ENCODE measurements around the gene ERBB3. TPM values are rescaled to one million over a fixed set of nuclear protein-coding genes. Genes with fewer than 3 reads are reported as not detected.

ERBB3 gene
- total RNA-seq, 1 experiment from 2014 or later: 64.3 TPM

- TF ChIP-seq STAT6 (CRISPR knock-in tag; conservative IDR thresholded peaks at IDR 0.05; ENCODE audit: low read depth): no peak
- TF ChIP-seq SMAD3 (CRISPR knock-in tag; IDR thresholded peaks at IDR 0.05; ENCODE audit: borderline replicate concordance): no peak
- no peak for TF ChIP-seq ZMAT4 (CRISPR knock-in tag; IDR thresholded peaks at IDR 0.05)
- TF ChIP-seq E2F4 (CRISPR knock-in tag; IDR thresholded peaks at IDR 0.05; ENCODE audit: borderline replicate concordance, low read depth): no peak
- no peak for TF ChIP-seq USF2 (CRISPR knock-in tag; IDR thresholded peaks at IDR 0.05)
- no peak for TF ChIP-seq TCF7 (CRISPR knock-in tag; IDR thresholded peaks at IDR 0.05; ENCODE audit: low read depth)
- no peak for TF ChIP-seq TEAD4 (CRISPR knock-in tag; IDR thresholded peaks at IDR 0.05)
- TF ChIP-seq NR2C2 (CRISPR knock-in tag; IDR thresholded peaks at IDR 0.05): no peak
Measured at GRCh38 chr12:56086608-56087007, 6.6 kb downstream of the ERBB3 start (continued).

- no peak overlapping the region; the same call in 1 of the 2 replicates for H3K27ac Mint-ChIP-seq
- H3K9me3 Mint-ChIP-seq: no peaks in the 10 kb centered on the region
- ChIA-PET CTCF (interaction anchor here (0.6 kb wide), 1 partner anchor 433 kb away, joined by 4 read pairs; no protein-coding TSS in a partner anchor), POLR2A (no interaction called here)
- DNase-seq (ENCODE audit: low spot score): peak; percentile 19
- no peaks in the 10 kb centered on the region for H3K4me1 Mint-ChIP-seq
- no peaks in the 10 kb centered on the region for H3K27me3 Mint-ChIP-seq (ENCODE audit: low read depth)
- ATAC-seq: no peak
- peaks cover 58% of the 10 kb centered on the region for H3K36me3 Mint-ChIP-seq
- no peak overlapping the region for H3K4me3 Mint-ChIP-seq
- TF ChIP-seq E2F5 (CRISPR knock-in tag; IDR thresholded peaks at IDR 0.05): no peak
- TF ChIP-seq STAT6 (CRISPR knock-in tag; conservative IDR thresholded peaks at IDR 0.05; ENCODE audit: low read depth): no peak
- no peak for TF ChIP-seq CBFB (CRISPR knock-in tag; IDR thresholded peaks at IDR 0.05; ENCODE audit: low read depth)
- no peak for TF ChIP-seq NR3C1 (CRISPR knock-in tag; conservative IDR thresholded peaks at IDR 0.05; ENCODE audit: low read depth)
- TF ChIP-seq ETV6 (CRISPR knock-in tag; IDR thresholded peaks at IDR 0.05): no peak
- no peak for TF ChIP-seq USF2 (CRISPR knock-in tag; IDR thresholded peaks at IDR 0.05)
- no peak for TF ChIP-seq SOX15 (CRISPR knock-in tag; IDR thresholded peaks at IDR 0.05)
- no peak for TF ChIP-seq JUN (CRISPR knock-in tag; IDR thresholded peaks at IDR 0.05)
- TF ChIP-seq USF1 (CRISPR knock-in tag; IDR thresholded peaks at IDR 0.05): no peak
- TF ChIP-seq MLX (CRISPR knock-in tag; IDR thresholded peaks at IDR 0.05): no peak
- no peak for TF ChIP-seq ATF2 (CRISPR knock-in tag; IDR thresholded peaks at IDR 0.05; ENCODE audit: borderline replicate concordance, low read depth)
- TF ChIP-seq OVOL2 (CRISPR knock-in tag; IDR thresholded peaks at IDR 0.05; ENCODE audit: borderline replicate concordance): no peak
- no peak for TF ChIP-seq ZNF263 (CRISPR knock-in tag; IDR thresholded peaks at IDR 0.05; ENCODE audit: low read depth)
- TF ChIP-seq SMAD3 (CRISPR knock-in tag; IDR thresholded peaks at IDR 0.05; ENCODE audit: borderline replicate concordance): no peak
- no peak for TF ChIP-seq NFYB (CRISPR knock-in tag; conservative IDR thresholded peaks at IDR 0.05; ENCODE audit: low read depth)
- TF ChIP-seq NFATC4 (CRISPR knock-in tag; IDR thresholded peaks at IDR 0.05): no peak
- TF ChIP-seq CDX4 (CRISPR knock-in tag; IDR thresholded peaks at IDR 0.05; ENCODE audit: borderline replicate concordance): no peak
Measured at GRCh38 chr12:56087220-56087619, 7.3 kb downstream of the ERBB3 start.
